Endothelial cell of umbilical vein (primary cell): ENCODE measurements around the gene ADAMTSL5.

ENCODE experiments used
- EZH2 ChIP-seq: IDR thresholded peaks from 2 replicates; pipeline ENCODE4 v1.6.1; 2012; ENCODE audit warnings: borderline replicate concordance, low read depth, mild to moderate bottlenecking, moderate library complexity, low read length, inconsistent platforms; ENCODE audit not compliant: severe bottlenecking
- GATA2 ChIP-seq: IDR thresholded peaks from 2 replicates; pipeline ENCODE4 v1.7.0; 2011; ENCODE audit warnings: low read depth, mild to moderate bottlenecking, moderate library complexity, mixed read lengths, low read length; ENCODE audit not compliant: insufficient read length, insufficient read depth
- JUN ChIP-seq: IDR thresholded peaks from 2 replicates; pipeline ENCODE4 v1.6.1; 2011; ENCODE audit warnings: borderline replicate concordance, low read depth; ENCODE audit not compliant: insufficient read length, insufficient read depth
- POLR2A ChIP-seq: IDR thresholded peaks from 2 replicates; pipeline ENCODE4 v1.6.1; 2012; ENCODE audit warnings: low read depth, mild to moderate bottlenecking, control low read depth, low read length
- POLR2AphosphoS5 ChIP-seq: IDR thresholded peaks from 2 replicates; pipeline ENCODE4 v1.6.1; 2012; ENCODE audit warnings: low read depth, mild to moderate bottlenecking, control low read depth, low read length, moderate library complexity; ENCODE audit not compliant: insufficient read depth
- TF ChIP-seq, protein P1 (sequence below), 2 donors: IDR thresholded peaks; 1 replicate in 1 of 2; 2 replicates in 1 of 2; pipeline ENCODE4 v1.5.1; 2011; ENCODE audit warnings: low read length in 2 of 2, mild to moderate bottlenecking in 2 of 2, moderate library complexity in 2 of 2, control low read depth in 1 of 2, inconsistent platforms in 1 of 2, low read depth in 1 of 2; ENCODE audit not compliant: insufficient read depth in 1 of 2; ENCODE audit errors: extremely low read depth in 1 of 2
- TF ChIP-seq, protein P2 (sequence below): IDR thresholded peaks from 2 replicates; pipeline ENCODE4 v1.6.1; 2011; ENCODE audit not compliant: insufficient read depth, insufficient read length

GRCh38 chr19:1555487-1556389, 42.9 kb upstream of the ADAMTSL5 start:
- TF ChIP-seq, protein P1, sequence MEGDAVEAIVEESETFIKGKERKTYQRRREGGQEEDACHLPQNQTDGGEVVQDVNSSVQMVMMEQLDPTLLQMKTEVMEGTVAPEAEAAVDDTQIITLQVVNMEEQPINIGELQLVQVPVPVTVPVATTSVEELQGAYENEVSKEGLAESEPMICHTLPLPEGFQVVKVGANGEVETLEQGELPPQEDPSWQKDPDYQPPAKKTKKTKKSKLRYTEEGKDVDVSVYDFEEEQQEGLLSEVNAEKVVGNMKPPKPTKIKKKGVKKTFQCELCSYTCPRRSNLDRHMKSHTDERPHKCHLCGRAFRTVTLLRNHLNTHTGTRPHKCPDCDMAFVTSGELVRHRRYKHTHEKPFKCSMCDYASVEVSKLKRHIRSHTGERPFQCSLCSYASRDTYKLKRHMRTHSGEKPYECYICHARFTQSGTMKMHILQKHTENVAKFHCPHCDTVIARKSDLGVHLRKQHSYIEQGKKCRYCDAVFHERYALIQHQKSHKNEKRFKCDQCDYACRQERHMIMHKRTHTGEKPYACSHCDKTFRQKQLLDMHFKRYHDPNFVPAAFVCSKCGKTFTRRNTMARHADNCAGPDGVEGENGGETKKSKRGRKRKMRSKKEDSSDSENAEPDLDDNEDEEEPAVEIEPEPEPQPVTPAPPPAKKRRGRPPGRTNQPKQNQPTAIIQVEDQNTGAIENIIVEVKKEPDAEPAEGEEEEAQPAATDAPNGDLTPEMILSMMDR (IDR thresholded peaks at IDR 0.05; ENCODE audit: extremely low read depth in 1 of 2, insufficient read depth in 1 of 2, low read depth in 1 of 2, low read length in 2 of 2): no peak
- TF ChIP-seq POLR2AphosphoS5 (no peak), POLR2A (no peak), EZH2 (no peak), GATA2 (no peak), JUN (no peak)
- TF ChIP-seq, protein P2, sequence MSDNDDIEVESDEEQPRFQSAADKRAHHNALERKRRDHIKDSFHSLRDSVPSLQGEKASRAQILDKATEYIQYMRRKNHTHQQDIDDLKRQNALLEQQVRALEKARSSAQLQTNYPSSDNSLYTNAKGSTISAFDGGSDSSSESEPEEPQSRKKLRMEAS: no peak
